22Rv1 (cell line): ENCODE measurements around the gene GFRA4.

ENCODE experiments used
- CTCF ChIP-seq: fragments of 450-650 bp; IDR thresholded peaks from 2 replicates; pipeline ENCODE4 v1.5.1; 2017; ENCODE audit warnings: mild to moderate bottlenecking
- ZFX ChIP-seq: fragments of 450-650 bp; IDR thresholded peaks from 2 replicates; pipeline ENCODE4 v1.6.1; 2017; ENCODE audit warnings: antibody characterized with exemption, borderline replicate concordance

- TF ChIP-seq CTCF (no peak), ZFX (no peak)
These were observed 28.7 kb upstream of the GFRA4 start for GRCh38 chr20:3691897-3692296.
